Progenitor cell of endocrine pancreas (in vitro differentiated cells): Measurements from ENCODE around the gene PPP2R2D. TPM values are rescaled to one million over a fixed set of nuclear protein-coding genes. Genes with fewer than 3 reads are reported as not detected.

Experiments used
- DNase-seq: peaks from one replicate; pipeline ENCODE4 v3.0.0; 2021; ENCODE audit warnings: low spot score; ENCODE audit not compliant: unreplicated experiment
- H3K27ac Mint-ChIP-seq: 2 replicates; pipeline ENCODE4 v1.8.0; 2021; ENCODE audit warnings: mild to moderate bottlenecking, moderate library complexity, mixed read lengths
- H3K27me3 Mint-ChIP-seq: 2 replicates; pipeline ENCODE4 v1.8.0; 2021; ENCODE audit warnings: mixed read lengths
- H3K36me3 Mint-ChIP-seq: 2 replicates; pipeline ENCODE4 v1.8.0; 2022; ENCODE audit warnings: mixed read lengths; ENCODE audit not compliant: insufficient read depth
- H3K4me1 Mint-ChIP-seq: 2 replicates; pipeline ENCODE4 v1.8.0; 2021; ENCODE audit warnings: low read depth, mixed read lengths
- H3K4me3 Mint-ChIP-seq: 2 replicates; pipeline ENCODE4 v1.8.0; 2021; ENCODE audit warnings: low read depth, mild to moderate bottlenecking, moderate library complexity, mixed read lengths
- H3K9me3 Mint-ChIP-seq: 2 replicates; pipeline ENCODE4 v1.8.0; 2021; ENCODE audit warnings: low read depth, mixed read lengths
- total RNA-seq: library from RNA; stranded (reverse); gene quantifications from 2 replicates; pipeline ENCODE4 v1.2.1, GENCODE V29; 2021
- TF ChIP-seq, protein P1 (sequence below): fragments of 200-600 bp; sonication (generic); IDR thresholded peaks from one replicate; pipeline ENCODE4 v1.5.0; 2021; ENCODE audit warnings: antibody characterized with exemption, mild to moderate bottlenecking; ENCODE audit not compliant: unreplicated experiment

Gene PPP2R2D
- total RNA-seq, 1 donor from 2014 or later = 43.6 TPM

DNA sequence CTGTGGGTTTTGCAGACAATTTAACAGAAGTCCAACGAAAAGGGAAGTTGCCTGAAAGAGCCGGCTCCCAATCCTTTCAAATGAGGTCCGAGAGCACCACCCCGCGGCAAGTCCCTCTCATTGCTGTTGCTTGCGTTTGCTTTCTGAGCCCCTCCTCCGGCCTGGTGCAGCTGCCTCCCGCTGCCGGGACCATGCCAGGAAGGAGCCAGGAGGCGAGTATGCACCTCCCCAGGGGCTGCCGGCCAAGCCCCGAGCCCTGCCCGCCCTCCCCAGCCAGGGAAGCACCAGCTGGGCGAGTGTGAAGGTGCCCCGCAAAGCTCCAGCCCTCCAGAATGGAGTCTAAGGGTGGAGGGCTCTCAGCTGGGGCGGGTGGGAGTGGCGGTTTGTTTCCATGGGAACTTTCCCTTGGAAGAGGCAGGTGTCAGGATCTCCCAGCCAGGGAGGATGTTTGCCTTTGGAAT lies 25.8 kb upstream of the PPP2R2D start:
- Mint-ChIP-seq H3K36me3 (no peaks in the 10 kb centered on the region), H3K27me3 (peaks cover 35% of the 10 kb centered on the region), H3K27ac (no peak overlapping the region), H3K4me3 (no peak overlapping the region), H3K4me1 (peaks cover 1% of the 10 kb centered on the region), H3K9me3 (peaks cover 2% of the 10 kb centered on the region)
- peak; percentile 79 for DNase-seq
- TF ChIP-seq, protein P1, sequence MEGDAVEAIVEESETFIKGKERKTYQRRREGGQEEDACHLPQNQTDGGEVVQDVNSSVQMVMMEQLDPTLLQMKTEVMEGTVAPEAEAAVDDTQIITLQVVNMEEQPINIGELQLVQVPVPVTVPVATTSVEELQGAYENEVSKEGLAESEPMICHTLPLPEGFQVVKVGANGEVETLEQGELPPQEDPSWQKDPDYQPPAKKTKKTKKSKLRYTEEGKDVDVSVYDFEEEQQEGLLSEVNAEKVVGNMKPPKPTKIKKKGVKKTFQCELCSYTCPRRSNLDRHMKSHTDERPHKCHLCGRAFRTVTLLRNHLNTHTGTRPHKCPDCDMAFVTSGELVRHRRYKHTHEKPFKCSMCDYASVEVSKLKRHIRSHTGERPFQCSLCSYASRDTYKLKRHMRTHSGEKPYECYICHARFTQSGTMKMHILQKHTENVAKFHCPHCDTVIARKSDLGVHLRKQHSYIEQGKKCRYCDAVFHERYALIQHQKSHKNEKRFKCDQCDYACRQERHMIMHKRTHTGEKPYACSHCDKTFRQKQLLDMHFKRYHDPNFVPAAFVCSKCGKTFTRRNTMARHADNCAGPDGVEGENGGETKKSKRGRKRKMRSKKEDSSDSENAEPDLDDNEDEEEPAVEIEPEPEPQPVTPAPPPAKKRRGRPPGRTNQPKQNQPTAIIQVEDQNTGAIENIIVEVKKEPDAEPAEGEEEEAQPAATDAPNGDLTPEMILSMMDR = peak; percentile 88

- TF ChIP-seq, protein P1 = no peak
- Mint-ChIP-seq H3K4me3 (no peak overlapping the region), H3K9me3 (peaks cover 2% of the 10 kb centered on the region), H3K4me1 (peaks cover 1% of the 10 kb centered on the region), H3K27me3 (peaks cover 35% of the 10 kb centered on the region), H3K27ac (no peak overlapping the region), H3K36me3 (no peaks in the 10 kb centered on the region)
- no peak for DNase-seq
These were observed 25.3 kb upstream of the PPP2R2D start for GRCh38 chr10:131875501-131875900.

GRCh38 chr10:131876017-131876416 lies 24.8 kb upstream of the PPP2R2D start:
- no peak for DNase-seq
- H3K4me3 Mint-ChIP-seq = no peak overlapping the region
- H3K9me3 Mint-ChIP-seq = peaks cover 2% of the 10 kb centered on the region
- TF ChIP-seq, protein P1 = no peak
- H3K4me1 Mint-ChIP-seq = peaks cover 1% of the 10 kb centered on the region
- H3K36me3 Mint-ChIP-seq = no peaks in the 10 kb centered on the region
- no peak overlapping the region for H3K27ac Mint-ChIP-seq
- peaks cover 35% of the 10 kb centered on the region for H3K27me3 Mint-ChIP-seq

- Mint-ChIP-seq H3K4me3 (no peak overlapping the region), H3K9me3 (peaks cover 2% of the 10 kb centered on the region), H3K27me3 (peaks cover 33% of the 10 kb centered on the region), H3K27ac (no peak overlapping the region), H3K36me3 (no peaks in the 10 kb centered on the region), H3K4me1 (peaks cover 1% of the 10 kb centered on the region)
- no peak for DNase-seq
- TF ChIP-seq, protein P1 = no peak
These were observed 24.3 kb upstream of the PPP2R2D start for GRCh38 chr10:131876508-131876907.

GRCh38 chr10:131880016-131880590 lies 20.7 kb upstream of the PPP2R2D start:
- H3K27me3 Mint-ChIP-seq = peaks cover 28% of the 10 kb centered on the region
- H3K27ac Mint-ChIP-seq = no peak overlapping the region
- no peaks in the 10 kb centered on the region for H3K36me3 Mint-ChIP-seq
- no peaks in the 10 kb centered on the region for H3K4me1 Mint-ChIP-seq
- peaks cover 2% of the 10 kb centered on the region for H3K9me3 Mint-ChIP-seq
- no peak for DNase-seq
- no peak overlapping the region for H3K4me3 Mint-ChIP-seq
- TF ChIP-seq, protein P1 = no peak
